Gastrocnemius medialis (tissue), 4 donors: ENCODE measurements around the gene RFWD3. TPM values are rescaled to one million over a fixed set of nuclear protein-coding genes. Genes with fewer than 3 reads are reported as not detected.

ENCODE experiments used
- ATAC-seq, 2 donors: fragments of 150-250 bp; one replicate each; pipeline ENCODE4 v1.9.1; 2016
- DNase-seq, 2 donors: peaks; one replicate each; pipeline ENCODE4 v3.0.0-alpha.2; 2019
- H3K27ac ChIP-seq, 4 donors: fragments of 200-600 bp; sonication (generic); 1 replicate in 1 of 4; 2 replicates in 3 of 4; pipeline ENCODE4 v1.5.1; 2016 to 2018; ENCODE audit warnings: mild to moderate bottlenecking in 2 of 4, moderate library complexity in 1 of 4
- H3K27me3 ChIP-seq, 3 donors: fragments of 200-600 bp; sonication (generic) in 2 of 3; 1 replicate in 1 of 3; 2 replicates in 2 of 3; pipeline versions ENCODE4 v1.5.1 to v1.6.0; 2016 to 2019; ENCODE audit warnings: mild to moderate bottlenecking in 1 of 3, moderate library complexity in 1 of 3
- H3K36me3 ChIP-seq, 2 donors: fragments of 200-600 bp; sonication (generic) in 1 of 2; one replicate each; pipeline ENCODE4 v1.5.1; 2017 to 2018
- H3K4me1 ChIP-seq, 2 donors: fragments of 200-600 bp; sonication (generic) in 1 of 2; one replicate each; pipeline ENCODE4 v1.5.1; 2016 to 2017; ENCODE audit warnings: mild to moderate bottlenecking in 2 of 2
- H3K4me3 ChIP-seq, 4 donors: fragments of 200-600 bp; sonication (generic) in 3 of 4; 1 replicate in 1 of 4; 2 replicates in 3 of 4; pipeline ENCODE4 v1.5.1; 2016 to 2019; ENCODE audit warnings: mild to moderate bottlenecking in 2 of 4
- H3K9me3 ChIP-seq, 3 donors: fragments of 200-600 bp; sonication (generic) in 2 of 3; 1 replicate in 1 of 3; 2 replicates in 2 of 3; pipeline ENCODE4 v1.5.1; 2016 to 2019
- POLR2A ChIP-seq, 2 donors: fragments of 450-650 bp; IDR thresholded peaks; one replicate each; pipeline ENCODE4 v1.6.1; 2017; ENCODE audit warnings: antibody characterized with exemption in 2 of 2, mild to moderate bottlenecking in 2 of 2, moderate library complexity in 2 of 2
- in situ Hi-C, 4 donors: fragments of 200-750 bp; cut with MboI; loops; one replicate each; pipeline versions ENCODE4 v1.15.0 to v1.8.0; 2017; ENCODE audit warnings: low sequenced_read_pairs in 4 of 4
- intact Hi-C: fragments of 100-400 bp; cut with DNase I; formaldehyde crosslinking; loops from one replicate; pipeline ENCODE4 v1.15.1; 2023; ENCODE audit warnings: low total_unique reads
- total RNA-seq, 4 donors: library from RNA; depleted of rRNA; stranded (reverse); fragments of >200 nt; gene quantifications; one replicate each; pipeline versions ENCODE4 v1.1.0 to v1.2.3, GENCODE V29; 2016
- TF ChIP-seq, protein P1 (sequence below), 5 experiments: fragments of 450-650 bp in 3 of 5; fragments of 200-600 bp in 2 of 5; sonication (generic) in 2 of 5; IDR thresholded peaks in 4 of 5; conservative IDR thresholded peaks in 1 of 5; 1 replicate in 4 of 5; 2 replicates in 1 of 5; pipeline ENCODE4 v1.5.1; 2016 to 2019; ENCODE audit warnings: antibody characterized with exemption in 5 of 5, mild to moderate bottlenecking in 3 of 5, moderate library complexity in 3 of 5

Gene RFWD3
- total RNA-seq, 4 donors from 2014 or later = 2.5 to 7.1 (median 4.1) TPM

DNA sequence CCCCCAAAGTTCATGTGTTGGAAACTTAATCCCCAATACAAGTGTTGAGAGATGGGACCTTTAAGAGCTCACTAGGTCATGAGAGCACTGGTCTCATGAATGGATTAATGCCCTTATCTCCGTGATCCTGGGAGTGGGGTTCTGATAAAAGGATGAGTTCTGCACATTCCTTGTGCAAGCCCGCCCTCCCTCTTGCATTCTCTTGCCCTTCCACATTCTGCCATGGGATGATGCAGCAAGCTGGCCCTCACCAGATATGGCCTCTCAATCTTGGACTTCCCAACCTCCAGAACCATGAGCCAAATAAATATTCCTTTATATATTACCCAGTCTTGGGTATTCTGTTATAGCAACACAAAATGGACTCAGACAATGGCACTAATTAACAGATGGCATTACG lies 73.8 kb downstream of the RFWD3 start:
- no peak for TF ChIP-seq POLR2A (IDR thresholded peaks at IDR 0.05)
- TF ChIP-seq, protein P1, sequence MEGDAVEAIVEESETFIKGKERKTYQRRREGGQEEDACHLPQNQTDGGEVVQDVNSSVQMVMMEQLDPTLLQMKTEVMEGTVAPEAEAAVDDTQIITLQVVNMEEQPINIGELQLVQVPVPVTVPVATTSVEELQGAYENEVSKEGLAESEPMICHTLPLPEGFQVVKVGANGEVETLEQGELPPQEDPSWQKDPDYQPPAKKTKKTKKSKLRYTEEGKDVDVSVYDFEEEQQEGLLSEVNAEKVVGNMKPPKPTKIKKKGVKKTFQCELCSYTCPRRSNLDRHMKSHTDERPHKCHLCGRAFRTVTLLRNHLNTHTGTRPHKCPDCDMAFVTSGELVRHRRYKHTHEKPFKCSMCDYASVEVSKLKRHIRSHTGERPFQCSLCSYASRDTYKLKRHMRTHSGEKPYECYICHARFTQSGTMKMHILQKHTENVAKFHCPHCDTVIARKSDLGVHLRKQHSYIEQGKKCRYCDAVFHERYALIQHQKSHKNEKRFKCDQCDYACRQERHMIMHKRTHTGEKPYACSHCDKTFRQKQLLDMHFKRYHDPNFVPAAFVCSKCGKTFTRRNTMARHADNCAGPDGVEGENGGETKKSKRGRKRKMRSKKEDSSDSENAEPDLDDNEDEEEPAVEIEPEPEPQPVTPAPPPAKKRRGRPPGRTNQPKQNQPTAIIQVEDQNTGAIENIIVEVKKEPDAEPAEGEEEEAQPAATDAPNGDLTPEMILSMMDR (IDR thresholded peaks at IDR 0.05 in 4 of 5, conservative IDR thresholded peaks at IDR 0.05 in 1 of 5) = no peak
- no peak for ATAC-seq
- no peak for DNase-seq
- Histone ChIP-seq H3K27me3 (no peaks in the 10 kb centered on the region), H3K9me3 (no peaks in the 10 kb centered on the region), H3K4me3 (no peak overlapping the region), H3K27ac (no peak overlapping the region), H3K4me1 (peaks cover 14 to 19% of the 10 kb centered on the region in 2 donors), H3K36me3 (no peaks in the 10 kb centered on the region)
- in situ Hi-C loops (no loop called here), intact Hi-C loops (no loop called here)

DNA sequence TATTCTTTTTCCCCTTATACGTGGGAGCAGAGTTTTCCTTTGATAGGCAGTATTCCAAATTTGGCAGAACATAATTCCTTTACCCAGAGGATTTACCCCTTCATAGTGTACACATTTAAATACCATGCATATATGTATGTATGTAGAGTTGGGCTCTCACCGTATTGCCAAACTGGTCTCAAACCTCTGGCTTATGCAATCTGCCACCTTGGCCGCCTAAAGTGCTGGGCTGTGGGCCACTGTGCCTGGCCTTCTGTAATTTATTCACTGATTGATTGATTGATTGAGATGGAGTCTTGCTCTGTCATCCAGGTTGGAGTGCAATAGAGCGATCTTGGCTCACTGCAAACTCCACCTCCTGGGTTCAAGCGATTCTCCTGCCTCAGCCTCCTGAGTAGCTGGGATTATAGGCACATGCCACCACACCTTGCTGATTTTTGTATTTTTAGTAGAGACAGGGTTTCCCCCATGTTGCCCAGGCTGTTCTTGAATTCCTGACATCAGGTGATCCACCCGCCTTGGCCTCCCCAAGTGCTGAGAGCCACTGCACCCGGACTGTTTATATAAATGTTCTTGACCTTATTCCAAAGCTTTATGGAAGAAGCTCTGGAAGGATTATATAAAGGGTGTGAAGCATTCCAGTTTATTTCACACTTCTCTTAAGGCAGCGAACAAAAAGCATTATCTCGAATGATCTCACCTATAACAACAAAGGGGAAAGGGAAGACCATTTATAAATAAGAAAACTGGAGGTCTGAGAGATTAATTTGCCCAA lies 74.6 kb downstream of the RFWD3 start:
- H3K4me3 ChIP-seq = no peak overlapping the region
- no peaks in the 10 kb centered on the region for H3K36me3 ChIP-seq
- DNase-seq (no peak), ATAC-seq (no peak)
- in situ Hi-C loops = no loop called here
- H3K4me1 ChIP-seq = peaks cover 15 to 19% of the 10 kb centered on the region in 2 donors
- no peaks in the 10 kb centered on the region for H3K27me3 ChIP-seq
- intact Hi-C loops = no loop called here
- H3K9me3 ChIP-seq = no peaks in the 10 kb centered on the region
- TF ChIP-seq POLR2A (IDR thresholded peaks at IDR 0.05) = no peak
- TF ChIP-seq, protein P1 (IDR thresholded peaks at IDR 0.05 in 4 of 5, conservative IDR thresholded peaks at IDR 0.05 in 1 of 5) = no peak
- H3K27ac ChIP-seq = no peak overlapping the region

DNA sequence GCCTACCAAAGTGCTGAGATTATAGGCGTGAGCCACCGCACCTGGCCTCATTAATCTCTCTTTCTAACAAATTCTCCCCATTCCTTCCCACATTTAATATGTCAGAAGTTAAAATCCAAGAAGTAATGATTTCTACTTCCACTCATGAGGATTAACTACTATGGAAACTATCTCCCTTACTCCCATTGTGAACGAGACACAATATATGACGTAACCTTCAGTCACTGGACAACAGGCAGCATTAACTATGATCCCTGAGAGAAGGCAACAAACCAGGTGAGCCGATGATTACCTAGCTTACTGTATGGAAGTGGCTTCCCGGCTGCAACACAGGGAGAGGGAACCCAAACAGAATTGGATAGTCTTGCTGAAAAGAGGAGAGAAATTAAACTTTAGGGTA lies 79.7 kb downstream of the RFWD3 start:
- DNase-seq (no peak), ATAC-seq (no peak)
- intact Hi-C loops (no loop called here), in situ Hi-C loops (no loop called here)
- Histone ChIP-seq H3K27ac (peak overlapping the region in 1 of 4 donors; percentile 39), H3K36me3 (no peaks in the 10 kb centered on the region), H3K9me3 (no peaks in the 10 kb centered on the region), H3K4me1 (peaks cover 10 to 14% of the 10 kb centered on the region in 2 donors), H3K4me3 (no peak overlapping the region), H3K27me3 (no peaks in the 10 kb centered on the region)
- no peak for TF ChIP-seq POLR2A (IDR thresholded peaks at IDR 0.05)
- TF ChIP-seq, protein P1 (IDR thresholded peaks at IDR 0.05 in 4 of 5, conservative IDR thresholded peaks at IDR 0.05 in 1 of 5) = no peak

DNA sequence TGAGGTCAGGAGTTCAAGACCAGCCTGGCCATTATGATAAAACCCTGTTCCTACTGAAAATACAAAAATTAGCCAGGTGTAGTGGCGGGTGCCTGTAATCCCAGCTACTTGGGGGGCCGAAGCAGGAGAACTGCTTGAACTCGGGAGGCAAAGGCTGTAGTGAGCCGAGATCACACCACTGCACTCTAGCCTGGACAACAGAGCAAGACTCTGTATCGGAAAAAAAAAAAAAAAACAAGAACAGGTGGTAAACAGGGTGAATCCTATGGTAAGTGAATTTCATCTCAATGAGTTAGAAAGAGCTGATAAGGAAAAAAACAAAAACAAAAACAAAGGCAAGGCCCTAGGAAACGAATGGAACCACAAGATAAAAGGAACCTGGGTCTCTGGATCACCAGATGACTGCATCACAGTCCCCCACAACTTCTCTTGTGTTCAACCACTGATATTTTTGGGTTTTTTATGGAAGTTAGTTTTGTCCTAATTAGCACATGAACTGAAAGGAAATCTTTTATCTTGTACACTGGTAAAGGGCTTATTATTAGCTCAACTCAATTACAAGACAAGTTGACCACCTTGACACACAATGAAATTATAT lies 80.7 kb downstream of the RFWD3 start:
- intact Hi-C loops = no loop called here
- H3K9me3 ChIP-seq = no peaks in the 10 kb centered on the region
- H3K4me1 ChIP-seq = peaks cover 16 to 20% of the 10 kb centered on the region in 2 donors
- H3K36me3 ChIP-seq = no peaks in the 10 kb centered on the region
- H3K4me3 ChIP-seq = no peak overlapping the region
- in situ Hi-C loops = no loop called here
- peak overlapping the region in 1 of 4 donors; percentile 39 for H3K27ac ChIP-seq
- TF ChIP-seq, protein P1 (IDR thresholded peaks at IDR 0.05 in 4 of 5, conservative IDR thresholded peaks at IDR 0.05 in 1 of 5) = no peak
- TF ChIP-seq POLR2A (IDR thresholded peaks at IDR 0.05) = no peak
- H3K27me3 ChIP-seq = no peaks in the 10 kb centered on the region
- DNase-seq (no peak), ATAC-seq (no peak)
